ENCODE results near the gene MORC4.

The MORC4 gene

DNA sequence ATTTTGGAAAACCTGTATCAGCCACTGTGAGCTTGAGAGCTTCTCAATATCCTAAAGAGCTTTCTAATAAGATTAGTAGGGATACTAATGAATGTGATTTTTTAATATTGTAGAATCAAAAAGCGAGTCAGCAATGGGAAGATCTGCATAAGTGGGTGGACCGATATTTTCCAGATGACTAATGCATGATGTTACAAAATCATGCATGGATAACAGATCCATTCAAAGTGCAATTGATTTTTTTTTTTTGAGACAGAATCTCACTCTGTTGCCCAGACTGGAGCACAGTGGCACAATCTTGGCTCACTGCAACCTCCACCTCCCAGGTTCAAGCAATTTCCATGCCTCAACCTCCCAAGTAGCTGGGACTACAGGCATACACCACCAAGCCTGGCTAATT lies 87.1 kb downstream of the MORC4 start:
- DNase-seq (ENCODE audit: low read depth in 1 of 2, low spot score in 1 of 2) = no peak

- DNase-seq (ENCODE audit: low read depth in 1 of 2, low spot score in 1 of 2) = no peak
Measured at GRCh38 chrX:106906361-106906760, 93.7 kb downstream of the MORC4 start.

GRCh38 chrX:106905064-106905708 lies 94.8 kb downstream of the MORC4 start:
- no peak for DNase-seq (ENCODE audit: low read depth in 1 of 2, low spot score in 1 of 2)

GRCh38 chrX:106903856-106904528 lies 96.0 kb downstream of the MORC4 start:
- DNase-seq (ENCODE audit: low read depth in 1 of 2, low spot score in 1 of 2) = no peak

GRCh38 chrX:106903291-106903824 lies 96.7 kb downstream of the MORC4 start, which contains the start of gene RIPPLY1:
TSS of gene RIPPLY1 (minus strand) at chrX:106903341. CDS start at chrX:106903287, 54 bp downstream.
- no peak for DNase-seq (ENCODE audit: low read depth in 1 of 2, low spot score in 1 of 2)

DNA sequence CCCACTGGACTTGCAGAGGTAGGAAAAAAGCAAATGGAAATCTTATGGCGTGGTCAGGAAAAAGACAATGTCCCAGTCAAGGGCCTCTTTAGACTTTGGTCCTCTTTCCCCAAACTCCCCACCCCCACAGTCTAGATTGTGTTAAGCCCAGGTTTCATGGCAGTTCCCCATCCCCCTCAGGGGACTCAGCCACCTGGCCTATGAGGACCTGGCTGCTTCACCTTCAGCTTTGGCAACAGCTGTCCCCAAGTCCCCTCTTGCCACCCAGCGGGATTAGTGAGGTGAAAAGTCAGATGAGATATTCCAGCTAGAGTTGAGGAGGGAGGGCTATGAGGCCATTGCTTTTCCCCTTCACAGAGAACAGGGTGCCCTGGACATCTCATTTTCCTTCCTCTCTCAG lies 97.3 kb downstream of the MORC4 start:
- no peak for DNase-seq (ENCODE audit: low read depth in 1 of 2, low spot score in 1 of 2)

DNA sequence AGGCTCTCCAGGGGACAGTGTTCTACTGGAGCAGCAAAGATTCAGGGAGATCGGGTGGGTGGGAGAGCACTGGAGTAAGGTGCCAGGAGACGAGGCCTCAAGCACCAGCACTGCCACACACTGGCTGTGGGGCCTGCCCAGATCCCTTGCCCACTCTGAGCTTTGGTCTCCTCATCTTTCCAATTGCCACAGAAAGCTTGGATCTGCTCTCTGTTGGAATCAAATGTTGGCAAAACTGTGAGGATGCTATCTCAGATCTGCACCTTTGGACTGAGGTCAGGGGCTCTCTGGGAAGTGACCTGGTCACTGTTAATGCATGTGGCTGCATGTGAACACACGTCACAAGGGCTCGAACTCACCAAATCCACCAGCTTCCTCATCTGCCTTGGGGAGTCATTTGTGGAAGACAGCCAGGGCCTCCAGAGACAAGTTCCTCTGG lies 98.2 kb downstream of the MORC4 start:
- no peak for DNase-seq (ENCODE audit: low read depth in 1 of 2, low spot score in 1 of 2)

DNA sequence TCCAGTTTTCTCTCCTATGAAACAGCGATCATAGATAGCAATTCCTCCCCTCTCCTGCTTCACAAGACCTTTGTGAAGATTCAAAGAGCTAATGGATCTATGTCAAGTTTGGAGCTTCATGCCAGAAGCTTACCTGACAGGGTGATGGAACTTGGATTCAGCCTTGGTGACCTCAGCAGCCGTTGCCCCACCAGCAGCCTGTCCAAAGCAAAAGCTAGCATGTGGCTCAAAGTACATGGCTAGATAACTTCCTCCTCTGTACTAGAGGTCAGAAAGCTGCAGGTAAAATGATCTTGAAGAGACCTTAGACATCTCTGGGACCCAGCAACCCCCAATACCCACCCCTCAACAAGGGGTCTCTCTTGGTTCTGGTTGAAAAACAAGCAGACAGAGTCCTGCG lies 98.7 kb downstream of the MORC4 start:
- DNase-seq (ENCODE audit: low read depth in 1 of 2, low spot score in 1 of 2) = no peak

DNA sequence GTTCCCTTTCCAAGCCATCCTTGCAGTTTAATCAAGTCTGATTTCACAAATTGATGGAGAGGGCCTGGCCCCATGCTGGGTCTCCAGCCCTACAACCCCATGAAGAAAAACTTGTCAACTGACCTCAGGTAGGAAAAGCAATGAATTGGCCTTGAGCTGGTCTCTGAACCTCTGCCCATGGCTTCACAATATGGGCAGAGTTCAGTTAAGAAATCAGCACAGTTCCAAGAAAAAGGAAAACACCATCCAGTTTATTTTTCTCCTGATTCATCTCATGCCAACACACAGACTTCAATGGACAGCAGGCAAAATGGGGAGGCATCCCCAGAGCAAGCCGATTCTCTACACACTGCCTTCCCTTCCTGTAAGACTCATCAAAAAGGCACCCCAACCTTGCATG lies 100.2 kb downstream of the MORC4 start:
- DNase-seq (ENCODE audit: low read depth in 1 of 2, low spot score in 1 of 2) = no peak

DNA sequence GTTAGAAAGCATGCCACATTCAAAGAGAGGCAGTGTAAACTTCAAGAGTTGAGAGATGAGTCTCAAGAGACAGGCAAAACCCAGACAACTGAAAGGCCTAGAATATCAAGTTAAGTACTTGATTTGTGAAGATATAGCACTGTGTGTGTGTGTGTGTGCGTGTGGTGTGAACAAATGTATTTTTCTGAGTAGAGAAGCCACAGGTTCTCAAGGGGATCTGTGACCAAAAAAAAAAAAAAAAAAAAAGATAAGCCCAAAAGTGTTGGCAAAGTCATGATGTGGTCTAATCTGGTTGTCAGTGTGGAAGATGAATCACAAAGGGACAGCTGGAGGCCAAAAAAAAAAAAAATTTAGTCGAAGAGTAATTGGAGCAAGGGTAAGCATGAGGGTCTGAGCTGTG lies 100.7 kb downstream of the MORC4 start:
- DNase-seq (ENCODE audit: low read depth in 1 of 2, low spot score in 1 of 2) = no peak

DNA sequence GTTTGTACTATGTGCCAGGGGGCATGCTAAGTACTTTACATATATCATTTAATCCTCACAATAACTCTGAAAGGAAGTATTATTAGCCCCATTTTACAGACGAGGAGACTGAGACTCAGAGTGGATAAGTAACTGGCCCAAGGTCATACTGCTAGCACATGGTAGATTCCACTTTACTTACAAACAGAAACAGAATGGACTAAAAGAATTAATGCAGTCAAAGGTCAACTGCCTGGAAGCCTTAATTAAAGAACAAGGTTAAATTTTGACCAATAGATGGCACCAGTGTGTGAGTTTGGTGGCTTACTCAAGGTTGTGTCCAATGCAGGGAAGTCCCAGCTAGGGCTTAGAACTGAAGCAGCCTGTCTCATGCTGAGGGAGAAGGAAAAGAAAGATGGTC lies 101.5 kb downstream of the MORC4 start:
- DNase-seq (ENCODE audit: low read depth in 1 of 2, low spot score in 1 of 2) = no peak

DNA sequence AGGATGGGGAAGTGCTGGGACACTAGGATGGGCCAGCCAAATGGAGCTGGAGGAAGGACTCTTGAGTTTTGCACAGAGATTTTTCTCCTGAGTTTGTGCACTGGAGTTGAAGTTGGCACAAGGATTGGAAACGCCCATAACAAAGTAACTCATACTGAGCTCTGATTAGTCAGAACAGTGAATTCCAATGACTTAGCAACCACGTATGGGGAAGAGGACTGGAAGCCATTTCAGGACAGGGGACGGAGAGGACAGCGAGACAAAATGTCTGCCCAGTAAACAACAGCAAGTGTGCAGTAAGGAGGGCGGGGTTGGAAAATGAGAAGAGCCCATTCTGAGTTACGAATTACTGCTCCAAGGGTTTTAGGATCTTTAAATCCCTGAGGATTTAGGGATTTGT lies 102.8 kb downstream of the MORC4 start:
- DNase-seq (ENCODE audit: low read depth in 1 of 2, low spot score in 1 of 2) = no peak

DNA sequence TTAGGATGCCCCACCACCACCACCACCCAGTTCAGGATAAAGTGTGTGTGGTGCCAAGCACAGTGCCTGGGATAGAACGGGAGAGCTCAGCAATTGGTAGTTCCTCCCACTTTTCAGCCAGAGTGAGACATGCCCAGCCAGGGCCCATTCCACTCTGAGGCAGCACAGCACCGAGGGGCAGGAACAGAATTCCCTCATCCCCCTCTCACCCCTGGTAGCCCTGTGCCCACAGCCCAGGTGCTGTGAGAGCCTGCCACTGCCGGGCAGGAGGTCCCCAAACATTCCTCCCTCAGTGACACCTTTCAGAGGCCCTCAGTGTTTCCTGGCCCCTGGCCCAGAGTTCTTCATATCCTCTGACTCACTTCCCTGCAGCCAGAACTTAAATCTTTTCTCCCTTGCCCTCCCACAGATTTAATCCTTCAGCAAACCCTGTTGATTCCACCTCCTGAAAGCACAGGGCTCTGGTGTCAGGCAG lies 105.0 kb downstream of the MORC4 start:
- DNase-seq (ENCODE audit: low read depth in 1 of 2, low spot score in 1 of 2) = no peak

- peak in 1 of 2 donors; percentile 7 for DNase-seq (ENCODE audit: low read depth in 1 of 2, low spot score in 1 of 2)
Measured at GRCh38 chrX:106894392-106894909, 105.6 kb downstream of the MORC4 start.

GRCh38 chrX:106891762-106892460 lies 108.1 kb downstream of the MORC4 start:
- no peak for DNase-seq (ENCODE audit: low read depth in 1 of 2, low spot score in 1 of 2)

Measured in stimulated activated CD4-positive, alpha-beta T cell treated with anti-CD3 and anti-CD28 coated beads, Interleukin-15, amount 100 ng/mL, for 1 hour (primary cell).